GM18867 (cell line): ENCODE results near the gene BEGAIN.

Experiments used
- ATAC-seq: cut with Tn5 transposase; IDR thresholded peaks from one replicate; pipeline ENCODE4 v1.9.1; 2021; ENCODE audit warnings: mild to moderate bottlenecking, moderate library complexity; ENCODE audit not compliant: unreplicated experiment

Gene BEGAIN

DNA sequence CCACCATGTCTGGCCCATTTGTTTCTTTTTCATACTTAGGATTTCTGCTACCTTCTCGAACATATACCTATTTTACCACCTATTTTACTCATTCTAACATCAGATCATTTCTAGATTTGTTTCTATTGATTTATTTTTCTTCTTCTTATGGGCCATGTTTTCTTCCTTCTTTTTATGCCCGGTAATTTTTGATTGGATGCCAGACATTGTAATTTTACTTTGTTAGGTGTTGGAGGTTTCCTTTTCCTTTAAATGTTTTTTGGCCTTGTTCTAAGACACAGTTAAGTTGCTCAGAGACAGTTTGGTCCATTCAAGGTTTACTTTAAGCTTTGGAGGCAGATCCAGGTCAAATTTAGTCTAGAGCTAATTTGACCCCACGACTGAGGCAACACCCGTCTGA, 14.7 kb upstream of the BEGAIN start:
- ATAC-seq, result no peak

DNA sequence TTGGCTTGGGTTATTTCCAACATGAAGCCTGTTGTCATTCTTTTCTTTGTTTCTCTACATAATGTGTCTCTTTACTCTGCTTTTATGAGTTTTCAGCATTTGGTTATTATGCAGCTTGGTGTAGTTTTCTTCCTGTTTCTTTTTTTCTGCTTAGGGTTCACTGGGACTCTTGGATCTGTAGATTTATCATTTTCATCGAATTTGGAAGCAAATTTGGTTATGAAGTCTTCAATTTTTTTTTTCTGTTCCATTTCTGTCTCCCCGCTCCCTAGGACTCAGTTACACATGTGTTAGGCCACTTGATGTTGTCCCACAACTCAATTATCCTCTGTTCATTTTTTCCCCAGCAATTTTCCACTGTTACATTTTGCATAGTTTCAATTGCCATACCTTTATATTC, 13.8 kb upstream of the BEGAIN start:
- no peak for ATAC-seq

DNA sequence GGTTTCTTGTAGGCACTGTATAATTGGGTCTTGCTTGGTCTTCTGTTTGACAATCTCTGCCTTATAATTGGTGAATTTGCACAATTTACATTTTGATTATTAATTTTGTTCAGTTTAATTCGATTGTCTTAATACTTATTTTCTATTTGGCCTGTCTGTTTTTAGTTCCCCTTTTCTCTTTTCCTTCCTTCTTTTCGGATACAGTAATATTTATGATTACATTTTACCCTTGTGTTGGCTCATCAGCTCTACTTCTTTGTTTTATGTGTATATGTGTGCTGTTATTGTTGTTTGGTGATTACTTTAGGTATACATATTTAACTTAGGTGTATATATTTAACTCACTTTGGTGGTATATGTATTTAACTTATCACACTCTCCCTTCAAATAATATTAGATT, 12.8 kb upstream of the BEGAIN start:
- ATAC-seq, result no peak

DNA sequence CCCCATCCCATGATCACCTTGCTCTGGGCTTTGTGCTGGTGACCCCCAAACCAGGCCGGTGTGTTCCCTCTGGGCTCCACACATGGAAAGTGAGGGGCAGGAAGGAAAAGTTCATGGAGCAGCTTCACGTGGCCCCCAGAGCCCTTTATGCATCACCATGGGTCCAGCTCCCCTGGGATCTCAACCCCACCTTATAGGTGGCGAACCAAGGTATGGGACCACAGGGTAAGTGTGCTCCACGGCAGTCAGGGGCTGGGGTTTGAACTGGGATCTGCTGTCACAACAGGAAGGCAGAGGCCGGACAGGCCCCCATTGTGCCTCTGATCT, 7.4 kb upstream of the BEGAIN start:
- ATAC-seq, result no peak

DNA sequence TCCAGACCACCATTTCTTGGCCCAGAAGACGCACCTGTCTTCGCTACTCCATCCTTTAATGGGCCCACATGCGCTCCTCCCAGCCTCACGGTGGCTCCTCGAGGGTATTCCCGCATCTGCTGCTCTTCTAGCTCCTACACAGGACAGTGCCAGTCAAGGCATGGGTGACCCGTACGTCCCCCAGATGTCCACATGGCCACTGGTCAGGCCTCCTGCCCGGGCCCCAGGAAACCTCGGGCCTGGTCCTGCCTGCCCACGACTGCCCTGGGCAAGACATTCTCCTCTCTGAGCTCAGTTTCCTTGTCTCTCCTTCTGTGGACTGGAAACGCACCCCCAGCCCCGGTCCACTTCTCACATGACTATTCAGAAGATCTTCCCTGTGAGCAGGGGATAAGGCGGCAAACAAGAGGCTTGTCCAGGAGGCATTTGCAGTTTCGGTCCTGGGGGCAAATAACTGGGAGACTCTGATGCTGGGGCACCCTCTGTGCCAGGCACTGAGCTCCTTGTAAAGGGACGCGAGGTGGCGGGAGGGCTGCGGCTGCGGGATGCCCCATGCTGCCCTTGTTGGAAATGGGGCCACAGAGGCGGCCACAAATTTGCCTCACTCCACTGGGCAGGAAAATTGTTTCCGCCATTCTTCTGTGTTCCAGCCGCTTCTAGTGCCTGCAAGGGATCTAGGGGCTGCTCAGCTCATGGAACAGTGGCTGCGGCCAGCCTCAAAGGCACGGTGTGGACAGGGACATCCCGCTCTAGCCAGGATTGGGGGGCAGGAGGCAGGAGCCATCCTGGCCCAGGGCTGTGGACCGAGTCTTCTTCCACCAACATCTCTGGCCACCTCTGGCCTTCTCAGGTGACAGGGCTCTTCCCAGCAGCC, 6.8 kb upstream of the BEGAIN start:
- no peak for ATAC-seq

DNA sequence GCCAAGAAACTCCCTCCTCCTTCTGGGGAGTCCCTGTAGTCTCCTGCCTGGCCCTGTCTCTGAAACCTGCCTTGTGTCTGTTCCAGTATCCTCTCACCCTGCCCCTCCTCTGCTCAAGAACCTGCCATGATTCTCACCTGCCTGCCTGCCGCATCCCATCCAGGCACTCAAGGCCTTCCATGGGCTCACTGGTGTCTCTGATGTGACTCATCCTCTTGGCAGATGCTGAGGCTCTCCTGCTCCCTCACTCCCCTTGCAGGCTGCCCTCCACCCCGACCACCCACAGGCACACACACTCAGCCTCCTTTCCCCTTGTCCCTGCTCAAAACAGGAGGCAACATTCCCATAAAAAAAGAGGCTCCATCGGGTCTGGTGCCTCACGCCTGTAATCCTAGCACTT, 5.8 kb upstream of the BEGAIN start:
- ATAC-seq, result no peak

DNA sequence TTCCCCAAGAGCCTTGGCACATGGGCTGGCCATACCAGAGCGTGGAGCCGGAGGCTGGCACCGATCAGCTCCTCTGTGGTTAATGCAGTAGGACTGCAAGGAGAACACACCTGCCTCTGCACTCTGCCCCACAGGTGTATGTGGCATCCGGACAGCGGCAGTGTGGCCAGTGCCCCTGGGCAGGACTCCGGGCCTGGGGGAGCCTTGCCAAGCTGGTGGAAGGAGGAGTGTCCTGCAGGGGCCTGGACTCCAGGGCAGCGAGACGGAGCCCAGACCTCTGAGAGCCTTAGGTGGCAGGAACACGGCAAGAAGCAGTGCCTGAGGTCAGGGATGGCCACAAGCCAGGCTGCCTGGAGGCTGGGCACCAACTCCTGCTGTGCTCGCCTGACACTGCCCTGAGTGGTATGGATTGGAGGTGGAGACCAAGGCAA, 5.3 kb upstream of the BEGAIN start:
- ATAC-seq, result no peak

DNA sequence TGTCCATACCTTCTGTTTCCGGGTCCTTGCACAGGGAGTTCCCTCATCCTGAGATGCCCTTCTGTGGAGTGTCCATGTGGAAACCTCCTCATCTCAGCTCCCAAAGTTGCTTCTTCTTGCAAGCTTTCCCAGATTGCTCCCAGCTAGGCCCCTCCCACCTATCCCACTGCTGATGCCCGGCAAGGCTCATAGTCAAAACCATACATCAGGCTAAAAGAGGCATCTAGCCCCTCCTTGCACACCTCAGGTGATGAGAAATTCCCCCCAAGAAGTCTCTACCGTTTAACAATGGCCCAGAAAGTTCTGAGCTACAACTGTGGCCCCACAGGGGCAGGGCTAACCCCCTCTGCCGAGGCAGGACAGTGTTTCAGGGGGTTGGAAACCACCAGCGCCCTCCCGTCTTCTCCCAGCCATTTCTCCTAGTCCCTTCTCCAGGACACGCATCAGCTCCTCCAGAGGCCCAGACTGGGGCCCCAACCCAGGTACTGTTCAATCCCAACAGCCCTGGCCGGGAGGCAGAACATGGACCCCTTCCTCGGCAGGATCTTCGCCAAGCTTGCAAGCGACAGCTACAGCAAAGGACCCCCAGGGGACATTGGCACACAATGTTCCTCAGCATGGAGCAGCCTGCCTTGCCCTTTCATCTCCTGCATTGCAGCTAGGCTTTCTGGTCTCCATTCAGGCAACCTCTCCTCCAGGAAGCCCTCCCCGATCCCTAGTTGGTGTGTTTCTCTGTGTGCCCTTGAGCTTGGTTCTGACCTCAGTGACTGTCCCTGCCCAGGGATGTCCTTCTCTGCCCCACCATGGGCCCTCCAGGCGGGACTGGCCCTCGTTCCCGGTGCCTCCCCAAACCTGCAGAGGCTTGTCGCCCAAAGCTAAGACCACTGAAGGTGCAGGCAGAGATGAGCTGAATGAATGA, 4.5 kb upstream of the BEGAIN start:
- no peak for ATAC-seq

DNA sequence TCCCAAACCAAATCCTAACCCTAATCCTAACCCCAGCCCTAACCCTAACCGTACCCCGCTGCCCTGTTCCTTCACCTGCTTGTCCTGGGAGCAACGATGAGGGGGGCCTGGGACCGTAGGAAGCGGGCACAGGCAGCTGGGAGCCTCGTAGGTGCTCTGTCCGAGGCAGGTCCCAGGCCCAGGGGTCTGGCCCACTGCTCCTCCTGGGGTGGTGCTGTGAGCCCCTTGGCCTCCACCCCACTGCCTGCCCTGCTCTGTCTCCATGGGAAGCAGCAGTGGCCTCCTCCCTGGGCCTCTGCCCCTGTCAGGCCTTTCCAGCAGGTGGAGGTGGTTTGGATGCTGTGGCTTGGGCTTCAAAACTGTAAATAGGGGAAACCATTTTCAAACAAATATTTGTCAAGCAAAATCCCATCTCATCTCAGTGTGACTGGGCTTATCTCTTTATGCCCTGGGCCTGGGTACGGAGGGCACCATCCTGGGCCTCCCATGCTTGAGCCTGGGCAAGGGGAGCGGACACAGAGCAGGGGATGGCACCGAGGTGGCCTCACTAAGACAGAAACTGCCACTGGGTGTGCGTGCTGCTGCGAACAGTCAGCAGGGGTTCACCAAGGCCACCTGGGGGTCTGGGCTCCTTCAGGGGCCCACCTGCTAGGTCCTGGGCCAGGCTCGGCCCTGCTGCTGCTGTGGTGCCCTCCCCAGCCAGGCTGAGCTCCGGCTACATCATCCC, 3.7 kb upstream of the BEGAIN start:
- ATAC-seq, result no peak

DNA sequence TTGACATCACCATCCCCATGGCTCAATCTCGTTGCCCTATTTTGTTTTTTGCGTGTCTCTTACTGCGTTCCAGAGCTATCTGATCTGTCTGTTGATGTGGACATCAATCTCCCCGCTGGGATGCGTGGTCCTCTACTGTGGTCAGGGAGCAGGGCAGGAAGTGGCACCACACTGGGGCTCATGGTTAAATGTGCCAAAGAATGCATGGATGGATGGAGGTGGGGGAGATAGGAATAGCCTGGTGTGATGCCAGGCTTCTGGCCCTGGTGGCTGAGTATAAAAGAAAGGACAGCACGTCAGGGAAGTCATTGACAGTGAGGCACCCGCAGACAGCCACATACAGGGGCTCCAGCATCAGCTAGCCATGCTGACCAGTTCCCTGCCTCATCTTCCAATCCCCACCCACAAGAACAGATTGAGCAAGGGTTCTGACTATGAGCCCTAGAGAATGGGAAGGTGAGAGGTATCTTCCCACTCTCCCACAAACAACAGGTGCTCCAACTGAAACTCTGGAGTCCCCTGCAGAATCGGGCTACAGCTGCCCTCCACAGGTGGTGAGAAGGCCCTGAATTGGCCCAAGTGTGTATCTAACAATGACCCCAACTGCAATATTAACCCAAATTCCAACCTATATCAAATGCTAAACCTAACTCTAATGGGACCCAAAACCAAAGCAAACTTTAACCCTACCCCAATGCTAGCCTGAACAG, 2.7 kb upstream of the BEGAIN start:
- no peak for ATAC-seq

DNA sequence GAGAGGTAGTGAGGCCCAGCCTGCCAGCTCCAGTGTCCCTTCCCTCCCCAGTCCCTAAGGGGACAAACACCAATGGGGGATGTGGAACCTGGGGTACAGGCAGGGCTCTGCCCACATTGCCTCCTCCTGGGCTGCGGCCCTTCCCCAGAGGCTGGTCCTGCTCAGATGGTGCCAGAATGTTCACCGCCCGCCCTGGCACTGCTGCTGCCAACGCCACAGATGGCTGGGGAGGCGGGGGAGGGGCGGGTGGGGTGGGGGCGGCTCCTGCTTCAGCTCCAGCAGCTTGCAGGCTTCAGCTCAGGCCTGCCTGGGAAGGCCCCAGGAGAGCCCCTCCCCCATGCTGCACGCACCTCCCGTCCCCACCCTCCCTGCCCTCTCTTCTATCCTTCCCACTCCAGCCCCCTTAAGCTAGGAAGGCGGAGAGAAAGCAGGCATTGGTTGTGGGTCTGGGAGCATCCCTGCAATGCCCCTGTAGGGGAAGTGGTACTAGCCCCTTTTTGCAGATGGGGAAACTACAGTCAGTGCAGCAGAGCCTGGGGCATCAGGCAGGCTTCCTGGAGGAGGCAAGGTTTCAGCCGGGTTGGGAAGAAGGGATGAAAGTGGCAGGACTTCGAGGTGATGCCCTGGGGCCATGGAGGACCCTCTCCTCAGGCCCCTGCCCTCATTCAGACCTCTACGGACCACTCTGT, 2.0 kb upstream of the BEGAIN start:
- no peak for ATAC-seq

DNA sequence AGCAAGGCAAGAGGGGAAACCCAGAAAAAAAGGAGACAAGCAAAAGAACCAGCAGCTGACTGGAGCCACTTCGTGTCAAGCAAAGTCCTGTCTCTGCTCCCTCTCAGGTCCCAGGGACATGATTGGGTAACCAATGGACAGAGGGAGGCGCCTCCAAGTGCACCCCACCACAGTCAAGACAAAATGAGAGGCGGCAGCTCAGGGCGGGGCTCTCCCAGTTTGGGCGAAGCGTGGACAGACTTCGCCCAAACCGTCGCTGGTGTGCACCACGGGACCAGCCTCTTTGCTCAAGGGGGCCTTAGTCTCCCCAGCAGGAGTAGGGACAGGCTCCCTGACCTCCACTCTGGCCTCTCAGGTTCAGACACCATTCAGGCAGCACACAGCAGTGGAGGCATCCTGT, 1.5 kb upstream of the BEGAIN start:
- ATAC-seq, result no peak

DNA sequence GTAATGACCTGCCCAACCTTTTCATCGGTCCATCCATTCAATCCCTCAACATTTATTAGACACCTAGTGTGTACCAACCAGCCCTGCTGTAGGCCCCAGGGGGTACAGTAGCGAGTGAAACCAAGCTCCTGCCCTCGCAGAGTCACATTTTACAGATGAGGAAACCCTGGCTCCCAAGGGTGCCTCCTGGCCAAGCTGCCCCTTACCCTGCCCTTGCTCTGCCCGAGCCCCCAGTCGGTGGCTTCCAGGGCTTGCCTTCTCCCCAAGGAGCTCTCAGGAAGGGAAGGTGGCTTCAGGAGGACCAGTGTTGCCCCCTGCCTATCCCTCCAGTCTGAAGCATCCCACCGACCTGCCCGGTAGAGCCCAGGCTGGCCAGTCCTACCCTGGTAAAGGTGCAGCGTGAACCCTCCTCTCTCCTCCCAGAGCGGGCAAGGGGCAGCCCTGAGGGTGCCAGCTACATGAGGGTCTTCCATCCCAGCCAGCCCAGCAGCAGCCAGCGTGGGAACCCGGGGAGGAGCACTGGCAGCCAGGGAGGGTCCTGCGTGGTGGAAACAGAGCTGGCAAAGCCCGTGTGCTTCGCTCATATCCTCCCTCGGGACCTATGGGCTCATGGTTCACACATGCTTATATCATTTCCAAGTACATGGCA, 670 bp upstream of the BEGAIN start:
- no peak for ATAC-seq

DNA sequence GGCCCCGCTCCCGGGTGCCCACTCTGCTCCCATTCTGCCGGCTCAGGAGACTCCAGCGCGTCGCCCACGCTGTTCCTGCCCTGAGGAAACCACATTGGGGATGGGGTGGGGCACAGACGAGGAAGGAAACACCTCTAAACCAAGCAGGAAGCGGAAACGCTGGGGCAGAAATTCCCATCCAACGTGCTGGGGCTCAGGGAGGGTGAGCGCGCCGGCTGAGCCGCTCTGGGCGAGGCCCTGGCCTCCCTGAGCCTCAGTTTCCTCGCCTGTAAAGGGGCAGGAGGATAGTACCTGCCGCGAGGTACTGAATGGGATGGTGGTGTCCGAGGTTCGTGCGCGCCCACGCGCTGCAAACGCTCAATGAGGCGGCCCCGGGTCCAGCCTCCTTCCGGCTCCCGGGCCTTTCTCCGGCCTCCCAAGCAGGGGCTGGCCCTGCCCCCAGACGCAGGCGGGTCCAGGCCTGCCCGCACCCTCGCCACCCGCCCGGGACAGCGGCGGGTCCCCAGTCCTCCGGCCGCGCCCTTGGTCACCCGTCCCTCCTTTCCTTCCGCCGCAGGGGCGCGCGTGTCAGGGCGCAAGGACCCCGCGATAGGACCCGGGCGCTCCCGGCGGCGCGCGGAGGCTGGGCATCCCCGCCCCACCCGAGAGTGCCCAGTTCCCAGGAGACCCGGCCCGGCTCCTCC, 673 bp downstream of the BEGAIN start:
- no peak for ATAC-seq

DNA sequence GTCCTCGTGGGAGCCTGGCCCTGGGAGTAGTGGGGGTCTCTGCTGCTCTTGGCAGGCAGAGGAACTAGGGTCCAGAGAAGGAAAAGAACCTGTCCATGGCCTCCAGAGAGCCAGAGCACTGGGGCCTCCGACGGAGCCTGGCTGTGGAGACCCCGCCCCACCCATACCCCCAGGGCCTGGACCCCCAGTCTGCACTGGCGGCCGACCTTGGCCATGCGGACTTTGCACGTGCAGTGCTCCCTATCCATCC, 1.1 kb downstream of the BEGAIN start:
- ATAC-seq, result no peak

DNA sequence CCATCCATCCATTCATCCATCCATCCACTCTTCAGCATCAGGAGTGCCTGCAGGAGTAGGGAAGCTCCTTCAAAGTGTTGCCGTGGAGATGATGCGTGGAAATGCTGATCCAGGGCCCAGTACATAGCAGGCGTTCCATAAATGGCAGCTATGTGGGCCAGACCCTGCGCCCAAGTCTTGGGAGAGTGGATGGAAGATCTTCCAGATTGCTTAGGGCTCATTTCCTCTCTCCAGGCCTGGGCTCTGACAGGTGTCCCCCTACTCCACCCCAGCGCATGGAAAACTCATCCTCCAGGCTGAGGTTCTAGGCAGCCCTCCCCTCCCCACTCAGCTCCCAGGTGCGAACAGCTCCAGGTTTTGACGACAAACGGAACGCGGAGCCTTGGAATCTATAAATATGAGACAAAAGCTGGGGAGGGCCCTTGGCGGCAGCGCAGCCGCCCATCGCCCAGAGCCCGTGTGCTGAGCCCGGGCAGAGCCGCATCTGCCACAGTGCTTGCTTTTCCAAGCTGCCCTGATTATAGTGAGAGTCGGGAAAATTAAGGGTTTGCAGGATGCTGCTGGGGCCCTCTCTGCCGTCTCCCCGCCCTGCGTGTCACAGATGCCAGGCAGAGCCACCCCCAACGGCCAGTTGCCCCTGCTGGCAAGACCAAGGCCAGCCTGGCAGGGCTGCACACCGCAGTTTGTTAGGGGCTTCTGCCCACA, 1.6 kb downstream of the BEGAIN start:
- ATAC-seq, result no peak

DNA sequence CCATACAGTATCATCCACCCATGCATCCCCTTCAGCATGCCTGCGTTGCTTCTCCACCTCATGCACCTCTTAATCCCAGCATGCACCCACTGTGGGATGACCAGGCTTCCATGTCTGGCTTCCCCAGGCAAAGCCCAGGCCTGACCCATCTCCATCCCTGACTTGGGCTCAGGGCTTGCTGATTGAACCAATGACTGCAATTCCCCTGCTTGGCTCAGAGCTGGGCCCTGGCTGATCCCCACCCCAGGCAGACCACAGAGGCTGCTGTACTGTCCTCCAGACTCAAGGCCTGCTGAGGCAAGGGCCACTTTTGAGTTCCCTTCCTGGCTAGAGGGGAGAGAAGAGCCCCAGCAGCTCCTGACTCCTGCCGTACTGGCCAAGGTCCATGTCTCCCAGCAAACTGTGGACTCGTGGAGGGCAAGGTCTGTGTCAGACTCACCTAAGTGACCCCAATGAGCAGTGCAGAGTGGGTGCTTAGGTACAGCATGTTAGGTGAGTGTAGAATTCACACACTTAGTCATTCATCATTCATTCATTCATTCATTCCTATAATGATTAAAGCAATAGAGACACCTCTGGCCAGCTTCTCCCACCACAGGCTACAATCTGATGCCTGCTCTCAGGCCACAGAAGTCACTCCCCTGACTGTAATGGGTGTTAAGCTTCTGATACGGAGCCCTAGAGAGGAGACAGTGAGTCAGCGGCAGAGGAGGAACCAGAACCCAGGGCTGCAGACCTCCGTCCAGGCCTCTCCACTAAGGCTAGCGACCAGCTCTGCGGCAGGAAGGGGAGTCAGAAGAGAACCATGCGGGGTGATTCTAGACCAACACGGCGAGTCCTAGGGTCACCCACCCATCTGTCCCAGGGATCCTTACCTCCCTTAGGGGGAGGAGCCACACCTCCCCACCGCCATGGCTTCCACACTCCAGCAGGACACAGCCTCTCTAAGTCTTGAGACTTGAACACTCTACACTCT, 2.9 kb downstream of the BEGAIN start:
- no peak for ATAC-seq

DNA sequence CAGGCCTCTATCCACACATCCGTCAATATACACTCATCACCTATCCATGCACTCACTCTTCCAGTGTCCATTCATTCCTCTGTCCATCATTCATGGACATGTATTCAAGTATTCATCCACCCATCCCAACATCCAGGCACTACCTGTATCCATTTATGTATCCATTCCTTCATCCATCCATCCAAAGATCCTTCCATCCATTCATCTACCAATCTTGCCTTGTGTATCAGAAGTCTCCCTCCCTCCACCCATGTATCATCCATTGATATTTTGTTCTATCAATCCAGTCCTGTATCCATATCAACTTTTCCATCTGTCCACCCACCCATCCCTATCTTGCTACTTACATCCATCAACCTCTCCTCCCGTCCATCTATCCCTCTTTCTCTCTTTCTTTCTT, 4.0 kb downstream of the BEGAIN start:
- no peak for ATAC-seq
